ENCODE results near the gene MTOR. TPM values are rescaled to one million over a fixed set of nuclear protein-coding genes. Genes with fewer than 3 reads are reported as not detected.
"Not testable (repeated sequence)": the region's sequence is repeated elsewhere in the genome, so short reads cannot be mapped to it uniquely, and the experiment has no call there.

MTOR gene
- total and polyA plus RNA-seq, 9 donors, result 11.7 to 32.4 (median 21.3) TPM

- intact Hi-C loops (cut with DNase I), result loop anchor here in 1 of 4 donors (5.0 kb wide), 1 partner anchor 927 kb away; no protein-coding TSS in a partner anchor
- DNase-seq, result no peak
- TF ChIP-seq EP300 (IDR thresholded peaks at IDR 0.05) (no peak), CTCF (IDR thresholded peaks at IDR 0.05) (no peak), POLR2A (IDR thresholded peaks at IDR 0.05) (no peak)
- H3K4me3 ChIP-seq, result peak overlapping the region; percentile 87
- H3K4me1 ChIP-seq (ENCODE audit: insufficient read depth), result peaks cover 4% of the 10 kb centered on the region
- 11 to 15% (median 14%) methylated on average over 5 of the region's 5 CpGs for WGBS, 3 donors
- H3K27ac ChIP-seq, result no peak overlapping the region
- H3K36me3 ChIP-seq, result no peaks in the 10 kb centered on the region
- H3K9me3 ChIP-seq, result no peaks in the 10 kb centered on the region
- H3K27me3 ChIP-seq, result no peaks in the 10 kb centered on the region
Measured at GRCh38 chr1:11098931-11099309, 163.4 kb downstream of the MTOR start.

- not testable (repeated sequence) for H3K27ac ChIP-seq; DNase-seq; H3K36me3 ChIP-seq; H3K4me1 ChIP-seq (ENCODE audit: insufficient read depth); H3K27me3 ChIP-seq; H3K4me3 ChIP-seq; H3K9me3 ChIP-seq
- 89 to 100% (median 98%) methylated on average over 2 to 3 of the region's 3 CpGs for WGBS, 3 donors
- intact Hi-C loops (cut with DNase I), result loop anchor here in 1 of 4 donors (10.0 kb wide), 1 partner anchor 471 kb away; no protein-coding TSS in a partner anchor
Measured at GRCh38 chr1:11083784-11084183, 178.6 kb downstream of the MTOR start.

- TF ChIP-seq CTCF (IDR thresholded peaks at IDR 0.05), result no peak
- TF ChIP-seq POLR2A (IDR thresholded peaks at IDR 0.05), result no peak
- TF ChIP-seq EP300 (IDR thresholded peaks at IDR 0.05), result no peak
- Histone ChIP-seq H3K4me1 (ENCODE audit: insufficient read depth) (no peaks in the 10 kb centered on the region), H3K9me3 (no peaks in the 10 kb centered on the region), H3K27me3 (no peaks in the 10 kb centered on the region), H3K27ac (no peak overlapping the region), H3K4me3 (no peak overlapping the region), H3K36me3 (no peaks in the 10 kb centered on the region)
- no peak for DNase-seq
- 82 to 89% (median 87%) methylated on average over 12 of the region's 12 CpGs for WGBS, 3 donors
- intact Hi-C loops (cut with DNase I), result loop anchor here in 1 of 4 donors (10.0 kb wide), 1 partner anchor 474 kb away; no protein-coding TSS in a partner anchor
Measured at GRCh38 chr1:11080931-11081330, 181.4 kb downstream of the MTOR start.

- no peaks in the 10 kb centered on the region for H3K9me3 ChIP-seq
- intact Hi-C loops (cut with DNase I), result no loop called here
- H3K36me3 ChIP-seq, result no peaks in the 10 kb centered on the region
- WGBS, 3 donors, result 79 to 96% (median 91%) methylated on average over 2 of the region's 2 CpGs
- no peaks in the 10 kb centered on the region for H3K27me3 ChIP-seq
- TF ChIP-seq EP300 (IDR thresholded peaks at IDR 0.05) (no peak), CTCF (IDR thresholded peaks at IDR 0.05) (no peak), POLR2A (IDR thresholded peaks at IDR 0.05) (no peak)
- no peak overlapping the region for H3K4me3 ChIP-seq
- DNase-seq, result no peak
- H3K27ac ChIP-seq, result no peak overlapping the region
- no peaks in the 10 kb centered on the region for H3K4me1 ChIP-seq (ENCODE audit: insufficient read depth)
Measured at GRCh38 chr1:11078631-11079030, 183.7 kb downstream of the MTOR start.

- H3K27ac ChIP-seq; H3K36me3 ChIP-seq; H3K4me1 ChIP-seq (ENCODE audit: insufficient read depth); H3K27me3 ChIP-seq; intact Hi-C loops (cut with DNase I); H3K4me3 ChIP-seq; H3K9me3 ChIP-seq: not testable (repeated sequence)
- 90 to 93% (median 92%) methylated on average over 7 of the region's 7 CpGs for WGBS, 3 donors
- peak in 1 of 5 donors; percentile 3 for DNase-seq
Measured at GRCh38 chr1:11073398-11073797, 189.0 kb downstream of the MTOR start.

Measured in ovary (tissue), 9 donors.